SK-N-SH (cell line): ENCODE data around the gene MTUS2. TPM values are rescaled to one million over a fixed set of nuclear protein-coding genes. Genes with fewer than 3 reads are reported as not detected.

Experiments
- CTCF ChIA-PET: fragments of 300-600, 350-600 bp; formaldehyde crosslinking; extraction: SDS; loops from one replicate; lab custom pipeline; 2021; lab: Yijun Ruan, JAX
- POLR2A ChIA-PET: fragments of 350-600 bp; sonication (Branson Sonifier 250); formaldehyde crosslinking; extraction: SDS; loops from one replicate; lab custom pipeline; 2020; ENCODE audit warnings: antibody characterized with exemption, inconsistent platforms; lab: Yijun Ruan, JAX
- DNase-seq: peaks from one replicate; pipeline ENCODE4 v3.0.0; 2012
- H2AFZ ChIP-seq: fragments of 200-600 bp; sonication (generic); 2 replicates; pipeline ENCODE4 v1.8.1; 2016; ENCODE audit warnings: antibody characterized with exemption, mild to moderate bottlenecking, low read depth
- H3F3A ChIP-seq: fragments of 200-600 bp; sonication (generic); replicated peaks from 2 replicates; pipeline ENCODE3; 2016; ENCODE audit warnings: antibody characterized with exemption, mild to moderate bottlenecking; ENCODE audit not compliant: insufficient read depth
- H3K27ac ChIP-seq, 2 experiments: fragments of 200-500 bp in 1 of 2; fragments of 200-600 bp in 1 of 2; sonication (Bioruptor generic) in 1 of 2; sonication (generic), shearing (Covaris generic) in 1 of 2; 2 replicates each; pipeline versions ENCODE4 v1.5.1 to v1.6.1; 2014 to 2016; ENCODE audit warnings: low read depth in 2 of 2, inconsistent platforms in 1 of 2, low read length in 1 of 2, mild to moderate bottlenecking in 1 of 2, mixed read lengths in 1 of 2
- H3K27me3 ChIP-seq: fragments of 200-600 bp; sonication (generic), shearing (Covaris generic); 2 replicates; pipeline ENCODE4 v1.6.1; 2016; ENCODE audit warnings: mixed run types; ENCODE audit not compliant: insufficient read depth
- H3K36me3 ChIP-seq, 2 experiments: fragments of 200-500 bp in 1 of 2; fragments of 200-600 bp in 1 of 2; sonication (Bioruptor generic) in 1 of 2; sonication (generic) in 1 of 2; replicated peaks in 1 of 2; 2 replicates each; pipeline versions ENCODE3 to v1.5.1; 2014 to 2016; ENCODE audit warnings: low read length in 1 of 2, mild to moderate bottlenecking in 1 of 2; ENCODE audit not compliant: insufficient read depth in 2 of 2, control insufficient read depth in 1 of 2
- H3K4me1 ChIP-seq, 2 experiments: fragments of 200-500 bp in 1 of 2; fragments of 200-600 bp in 1 of 2; sonication (Bioruptor generic) in 1 of 2; sonication (generic), shearing (Covaris generic) in 1 of 2; 2 replicates each; pipeline versions ENCODE4 v1.5.1 to v1.6.1; 2014 to 2016; ENCODE audit warnings: low read depth in 1 of 2, low read length in 1 of 2, mixed run types in 1 of 2; ENCODE audit not compliant: insufficient read depth in 2 of 2, control insufficient read depth in 1 of 2
- H3K4me2 ChIP-seq: fragments of 200-600 bp; sonication (generic), shearing (Covaris generic); 2 replicates; pipeline ENCODE4 v1.6.1; 2017; ENCODE audit warnings: mixed run types
- H3K4me3 ChIP-seq, 2 experiments: fragments of 200-500 bp in 1 of 2; fragments of 200-600 bp in 1 of 2; sonication (Bioruptor generic) in 1 of 2; sonication (generic), shearing (Covaris generic) in 1 of 2; 2 replicates each; pipeline versions ENCODE4 v1.5.1 to v1.8.1; 2014 to 2016; ENCODE audit warnings: low read depth in 2 of 2, inconsistent platforms in 1 of 2, low read length in 1 of 2, mild to moderate bottlenecking in 1 of 2, mixed read lengths in 1 of 2, moderate library complexity in 1 of 2
- H3K79me2 ChIP-seq: fragments of 200-600 bp; sonication (generic); 2 replicates; pipeline ENCODE4 v1.8.1; 2017; ENCODE audit warnings: mild to moderate bottlenecking; ENCODE audit not compliant: insufficient read depth
- H3K9ac ChIP-seq: fragments of 200-600 bp; sonication (generic); 2 replicates; pipeline ENCODE4 v1.6.1; 2017; ENCODE audit warnings: mixed run types
- H3K9me2 ChIP-seq: fragments of 200-600 bp; sonication (generic); 2 replicates; pipeline ENCODE4 v1.6.1; 2017; ENCODE audit warnings: mixed run types
- H3K9me3 ChIP-seq: fragments of 200-600 bp; sonication (generic); 2 replicates; pipeline ENCODE4 v1.6.1; 2017; ENCODE audit warnings: mixed run types, mild to moderate bottlenecking, moderate library complexity
- H4K20me1 ChIP-seq: fragments of 200-600 bp; sonication (generic); 2 replicates; pipeline ENCODE4 v1.6.1; 2017; ENCODE audit warnings: mild to moderate bottlenecking, mixed run types; ENCODE audit not compliant: insufficient read depth
- EP300 ChIP-seq, 2 experiments: IDR thresholded peaks; 2 replicates each; pipeline versions ENCODE4 v1.4.0 to v1.6.1; 2012; ENCODE audit warnings: borderline replicate concordance in 1 of 2, low read depth in 1 of 2, low read length in 1 of 2
- FOXJ3 ChIP-seq: sonication (generic); formaldehyde crosslinking; IDR thresholded peaks from 2 replicates; pipeline ENCODE4 v1.5.1; 2020; ENCODE audit warnings: mild to moderate bottlenecking, missing genetic modification reagents
- FOXM1 ChIP-seq: IDR thresholded peaks from 2 replicates; pipeline ENCODE4 v1.4.0; 2012; ENCODE audit warnings: low read depth, mild to moderate bottlenecking
- GATA2 ChIP-seq: sonication (generic); formaldehyde crosslinking; IDR thresholded peaks from 2 replicates; pipeline ENCODE4 v1.5.0; 2020; ENCODE audit warnings: mild to moderate bottlenecking, missing genetic modification reagents
- JUND ChIP-seq: IDR thresholded peaks from 2 replicates; pipeline ENCODE4 v1.4.0; 2012
- REST ChIP-seq: IDR thresholded peaks from 2 replicates; pipeline ENCODE4 v1.6.1; 2012; ENCODE audit warnings: mild to moderate bottlenecking, low read depth, low read length, moderate library complexity
- RFX5 ChIP-seq: IDR thresholded peaks from 2 replicates; pipeline ENCODE4 v1.6.1; 2012; ENCODE audit warnings: mild to moderate bottlenecking, improper control_type of control experiment, low read length
- RXRA ChIP-seq: IDR thresholded peaks from 2 replicates; pipeline ENCODE4 v1.4.0; 2012; ENCODE audit warnings: low read depth, mild to moderate bottlenecking, borderline replicate concordance
- TAF1 ChIP-seq: IDR thresholded peaks from 2 replicates; pipeline ENCODE4 v1.6.1; 2012; ENCODE audit warnings: low read depth, mild to moderate bottlenecking, low read length, moderate library complexity, borderline replicate concordance
- TCF12 ChIP-seq: IDR thresholded peaks from 2 replicates; pipeline ENCODE4 v1.4.0; 2012
- TEAD4 ChIP-seq: IDR thresholded peaks from 2 replicates; pipeline ENCODE4 v1.4.0; 2012; ENCODE audit warnings: mild to moderate bottlenecking, borderline replicate concordance; ENCODE audit not compliant: insufficient read depth
- USF1 ChIP-seq: IDR thresholded peaks from 2 replicates; pipeline ENCODE4 v1.4.0; 2012; ENCODE audit warnings: low read depth, borderline replicate concordance
- YY1 ChIP-seq: IDR thresholded peaks from 2 replicates; pipeline ENCODE4 v1.4.0; 2012; ENCODE audit warnings: low read depth, mild to moderate bottlenecking
- ZBTB33 ChIP-seq: IDR thresholded peaks from 2 replicates; pipeline ENCODE4 v1.4.0; 2012; ENCODE audit warnings: low read depth, borderline replicate concordance
- WGBS: methylation state at CpG from one replicate; pipeline ENCODE4 v1.1.6; 2017; ENCODE audit warnings: low lambda C conversion rate; 5-methylcytosine and 5-hydroxymethylcytosine counted together
- polyA plus RNA-seq, 3 experiments: library from polyadenylated mRNA; depleted of rRNA; stranded (reverse); fragments of >200 nt; gene quantifications; 2 replicates each; pipeline ENCODE4 v1.2.3, GENCODE V29; 2012
- TF ChIP-seq, protein P1 (sequence below): fragments of 200-600 bp; sonication (generic); IDR thresholded peaks from 2 replicates; pipeline ENCODE4 v1.6.1; 2017; ENCODE audit warnings: antibody characterized with exemption, mild to moderate bottlenecking, moderate library complexity

MTUS2 gene
- polyA plus RNA-seq, 1 of the 3 experiments (the other 2 are of a cell fraction) = 1.7 TPM

- Histone ChIP-seq H3K9me2 (no peaks in the 10 kb centered on the region), H3K4me1 (peaks cover 23 to 28% of the 10 kb centered on the region in 2 experiments), H3K9me3 (no peaks in the 10 kb centered on the region), H3K27me3 (no peaks in the 10 kb centered on the region), H3K4me3 (no peak overlapping the region), H3K4me2 (peak overlapping the region; percentile 61), H3K9ac (no peak overlapping the region), H3K79me2 (no peaks in the 10 kb centered on the region), H3K27ac (peak overlapping the region; percentile 80 to 92; a peak in 3 of 4 replicates), H4K20me1 (no peaks in the 10 kb centered on the region), H3F3A (peaks cover 32% of the 10 kb centered on the region), H3K36me3 (no peaks in the 10 kb centered on the region), H2AFZ (no peak overlapping the region)
- no peak for DNase-seq
- TF ChIP-seq TCF12 = no peak
- TF ChIP-seq, protein P1, sequence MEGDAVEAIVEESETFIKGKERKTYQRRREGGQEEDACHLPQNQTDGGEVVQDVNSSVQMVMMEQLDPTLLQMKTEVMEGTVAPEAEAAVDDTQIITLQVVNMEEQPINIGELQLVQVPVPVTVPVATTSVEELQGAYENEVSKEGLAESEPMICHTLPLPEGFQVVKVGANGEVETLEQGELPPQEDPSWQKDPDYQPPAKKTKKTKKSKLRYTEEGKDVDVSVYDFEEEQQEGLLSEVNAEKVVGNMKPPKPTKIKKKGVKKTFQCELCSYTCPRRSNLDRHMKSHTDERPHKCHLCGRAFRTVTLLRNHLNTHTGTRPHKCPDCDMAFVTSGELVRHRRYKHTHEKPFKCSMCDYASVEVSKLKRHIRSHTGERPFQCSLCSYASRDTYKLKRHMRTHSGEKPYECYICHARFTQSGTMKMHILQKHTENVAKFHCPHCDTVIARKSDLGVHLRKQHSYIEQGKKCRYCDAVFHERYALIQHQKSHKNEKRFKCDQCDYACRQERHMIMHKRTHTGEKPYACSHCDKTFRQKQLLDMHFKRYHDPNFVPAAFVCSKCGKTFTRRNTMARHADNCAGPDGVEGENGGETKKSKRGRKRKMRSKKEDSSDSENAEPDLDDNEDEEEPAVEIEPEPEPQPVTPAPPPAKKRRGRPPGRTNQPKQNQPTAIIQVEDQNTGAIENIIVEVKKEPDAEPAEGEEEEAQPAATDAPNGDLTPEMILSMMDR = no peak
- TF ChIP-seq ZBTB33 = no peak
- ChIA-PET POLR2A (no interaction called here), CTCF (no interaction called here)
- WGBS = 95% methylated on average over 2 of the region's 3 CpGs
Observed at GRCh38 chr13:29436721-29437280, 616.7 kb downstream of the MTUS2 start.

GRCh38 chr13:29438769-29439168, 618.6 kb downstream of the MTUS2 start:
- WGBS = 80% methylated on average over 8 of the region's 8 CpGs
- no peak overlapping the region for H3K4me2 ChIP-seq
- TF ChIP-seq GATA2 = no peak
- no peak for TF ChIP-seq TAF1
- no peak for TF ChIP-seq FOXM1
- no peak for TF ChIP-seq TCF12
- TF ChIP-seq RFX5 = no peak
- no peak for TF ChIP-seq RXRA
- TF ChIP-seq ZBTB33 = no peak
- no peak for TF ChIP-seq USF1
- no peak for TF ChIP-seq YY1
- TF ChIP-seq FOXJ3 (CRISPR knock-in tag) = no peak
- TF ChIP-seq REST = no peak
- no peak for TF ChIP-seq JUND
- no peak for TF ChIP-seq EP300 (IDR thresholded peaks at IDR 0.05; ENCODE audit: borderline replicate concordance in 1 of 2, low read depth in 1 of 2, low read length in 1 of 2)
- TF ChIP-seq TEAD4 = no peak

More at GRCh38 chr13:29438769-29439168, 618.6 kb downstream of the MTUS2 start:
- Histone ChIP-seq H3K27ac (no peak overlapping the region), H3K36me3 (no peaks in the 10 kb centered on the region), H3K4me3 (no peak overlapping the region), H2AFZ (no peak overlapping the region), H4K20me1 (no peaks in the 10 kb centered on the region), H3K27me3 (no peaks in the 10 kb centered on the region; the same call in 1 of the 2 replicates), H3K9me2 (no peaks in the 10 kb centered on the region), H3K9me3 (no peaks in the 10 kb centered on the region), H3K9ac (no peak overlapping the region), H3F3A (peaks cover 32% of the 10 kb centered on the region), H3K79me2 (no peaks in the 10 kb centered on the region), H3K4me1 (peaks cover 23 to 28% of the 10 kb centered on the region in 2 experiments)
- DNase-seq = no peak
- ChIA-PET CTCF (interaction anchor here (1.2 to 1.9 kb wide), 2 partner anchors 34 to 676 kb away, joined by 4 read pairs; no protein-coding TSS in a partner anchor), POLR2A (no interaction called here)
